Endodermal cell (in vitro differentiated cells): Measurements from ENCODE around the gene CLDN9. TPM values are rescaled to one million over a fixed set of nuclear protein-coding genes. Genes with fewer than 3 reads are reported as not detected.

Experiments
- DNase-seq: peaks from one replicate; pipeline ENCODE4 v3.0.0-alpha.2; 2017
- H3K27ac ChIP-seq: 2 replicates; pipeline ENCODE4 v1.5.1; 2013; ENCODE audit warnings: mild to moderate bottlenecking, low read depth, low read length, moderate library complexity
- H3K27me3 ChIP-seq: 2 replicates; pipeline ENCODE4 v1.6.1; 2013; ENCODE audit warnings: mild to moderate bottlenecking, low read length, moderate library complexity; ENCODE audit not compliant: insufficient read depth, control insufficient read depth, poor library complexity, severe bottlenecking
- H3K36me3 ChIP-seq: 2 replicates; pipeline ENCODE4 v1.7.0; 2013; ENCODE audit warnings: mild to moderate bottlenecking, low read length, moderate library complexity; ENCODE audit not compliant: control insufficient read depth, insufficient read depth
- H3K4me1 ChIP-seq: one replicate; pipeline ENCODE4 v1.7.0; 2013; ENCODE audit warnings: low read length; ENCODE audit not compliant: control insufficient read depth, insufficient read depth
- H3K4me3 ChIP-seq: 2 replicates; pipeline ENCODE4 v1.5.1; 2013; ENCODE audit warnings: mild to moderate bottlenecking, low read length, moderate library complexity
- H3K9ac ChIP-seq: 2 replicates; pipeline ENCODE4 v1.6.1; 2013; ENCODE audit warnings: mild to moderate bottlenecking, low read length, moderate library complexity; ENCODE audit not compliant: poor library complexity, severe bottlenecking; ENCODE audit errors: extremely low read depth
- H3K9me3 ChIP-seq: 2 replicates; pipeline ENCODE4 v1.6.1; 2013; ENCODE audit warnings: mild to moderate bottlenecking, low read length, moderate library complexity; ENCODE audit not compliant: control insufficient read depth
- H3K27ac Mint-ChIP-seq: 2 replicates; pipeline ENCODE4 v1.8.0; 2020; ENCODE audit warnings: mixed read lengths
- H3K27me3 Mint-ChIP-seq: 2 replicates; pipeline ENCODE4 v1.8.0; 2021; ENCODE audit warnings: mild to moderate bottlenecking, mixed read lengths; ENCODE audit not compliant: insufficient read depth
- H3K36me3 Mint-ChIP-seq: 2 replicates; pipeline ENCODE4 v1.8.0; 2020; ENCODE audit warnings: low read depth, mixed read lengths
- H3K4me1 Mint-ChIP-seq: 2 replicates; pipeline ENCODE4 v1.8.0; 2020; ENCODE audit warnings: mixed read lengths
- H3K4me3 Mint-ChIP-seq: 2 replicates; pipeline ENCODE4 v1.8.0; 2020; ENCODE audit warnings: mild to moderate bottlenecking, moderate library complexity, mixed read lengths
- H3K9me3 Mint-ChIP-seq: 2 replicates; pipeline ENCODE4 v1.8.0; 2020; ENCODE audit warnings: mild to moderate bottlenecking, mixed read lengths
- WGBS, 2 experiments: methylation state at CpG; one replicate each; pipeline versions ENCODE4 v1.1.5 to v1.1.7; 2013; ENCODE audit warnings: missing lambda C conversion rate in 2 of 2, mixed read lengths in 1 of 2; ENCODE audit not compliant: insufficient coverage in 1 of 2, insufficient read length in 1 of 2; 5-methylcytosine and 5-hydroxymethylcytosine counted together
- total RNA-seq, 2 donors: library from RNA; stranded (reverse); fragmentation: NEBNext Ultra II Directional in 1 of 2; extraction: Animal tissue kit (Norgen Biotek cat#: 25700) in 1 of 2; gene quantifications; 2 replicates in 1 of 2; 3 replicates in 1 of 2; pipeline ENCODE4 v1.2.1, GENCODE V29; 2021
- TF ChIP-seq, protein P1 (sequence below): fragments of 200-600 bp; sonication (generic); conservative IDR thresholded peaks from 2 replicates; pipeline ENCODE4 v1.5.0; 2021; ENCODE audit warnings: antibody characterized with exemption, mild to moderate bottlenecking

Gene CLDN9
- total RNA-seq, 2 donors from 2014 or later: 0.18 TPM; not detected in 1

DNA sequence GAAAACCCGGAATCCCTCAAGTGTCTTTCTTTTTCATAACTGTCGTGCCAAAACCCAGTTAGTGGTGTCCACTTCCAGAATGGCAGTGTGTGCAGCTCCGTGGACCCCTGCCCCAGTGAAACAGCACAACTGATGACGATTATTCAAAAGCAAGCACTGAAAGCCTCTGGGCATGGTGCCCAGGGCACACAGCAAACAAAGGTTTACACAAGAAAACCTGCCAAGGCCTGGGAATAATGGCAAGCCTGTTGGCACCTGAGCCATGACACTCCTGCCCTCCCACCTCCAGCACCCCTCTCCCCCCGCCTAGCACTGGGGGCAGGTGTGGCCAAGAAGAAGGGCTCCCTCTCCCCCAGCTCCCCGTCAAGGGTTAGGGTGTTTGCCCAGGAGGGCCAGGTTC, 35.3 kb upstream of the CLDN9 start:
- H3K27ac Mint-ChIP-seq: no peak overlapping the region

DNA sequence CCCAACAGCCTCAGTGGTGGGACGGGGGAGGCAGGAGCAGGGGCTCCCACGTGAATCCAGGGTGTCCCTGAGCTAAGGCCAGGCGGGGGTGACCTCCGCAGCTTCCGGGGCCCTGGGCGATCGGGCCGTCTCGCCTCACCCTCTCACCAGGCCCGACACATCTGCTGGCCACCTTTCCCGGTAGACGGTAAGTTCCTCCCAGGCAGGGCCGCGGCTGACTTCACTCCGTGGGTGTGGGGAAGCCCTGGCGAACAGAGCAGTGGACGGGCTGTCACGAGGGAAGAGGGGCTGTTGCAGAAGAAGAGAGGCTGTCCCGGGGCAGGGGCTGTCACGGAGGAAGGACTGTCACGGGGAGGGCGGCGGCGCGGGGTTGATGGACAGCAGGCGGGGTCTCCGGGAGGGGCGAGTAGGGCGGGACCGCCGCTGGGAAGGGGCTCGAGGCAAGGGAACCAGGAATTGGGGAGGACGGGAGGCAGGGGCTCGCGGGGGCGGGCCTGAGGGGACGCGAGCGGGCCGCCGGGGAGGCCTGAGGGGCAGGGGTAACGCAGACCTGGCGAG, 33.0 kb upstream of the CLDN9 start:
- Histone ChIP-seq H3K4me1 (peaks cover 3% of the 10 kb centered on the region), H3K36me3 (peaks cover 29% of the 10 kb centered on the region), H3K9me3 (no peaks in the 10 kb centered on the region), H3K27ac (no peak overlapping the region), H3K27me3 (no peaks in the 10 kb centered on the region), H3K4me3 (peak overlapping the region; percentile 85), H3K9ac (peak overlapping the region; percentile 67)
- peaks cover 25% of the 10 kb centered on the region for H3K4me1 Mint-ChIP-seq
- H3K36me3 Mint-ChIP-seq: peaks cover 6% of the 10 kb centered on the region
- TF ChIP-seq, protein P1, sequence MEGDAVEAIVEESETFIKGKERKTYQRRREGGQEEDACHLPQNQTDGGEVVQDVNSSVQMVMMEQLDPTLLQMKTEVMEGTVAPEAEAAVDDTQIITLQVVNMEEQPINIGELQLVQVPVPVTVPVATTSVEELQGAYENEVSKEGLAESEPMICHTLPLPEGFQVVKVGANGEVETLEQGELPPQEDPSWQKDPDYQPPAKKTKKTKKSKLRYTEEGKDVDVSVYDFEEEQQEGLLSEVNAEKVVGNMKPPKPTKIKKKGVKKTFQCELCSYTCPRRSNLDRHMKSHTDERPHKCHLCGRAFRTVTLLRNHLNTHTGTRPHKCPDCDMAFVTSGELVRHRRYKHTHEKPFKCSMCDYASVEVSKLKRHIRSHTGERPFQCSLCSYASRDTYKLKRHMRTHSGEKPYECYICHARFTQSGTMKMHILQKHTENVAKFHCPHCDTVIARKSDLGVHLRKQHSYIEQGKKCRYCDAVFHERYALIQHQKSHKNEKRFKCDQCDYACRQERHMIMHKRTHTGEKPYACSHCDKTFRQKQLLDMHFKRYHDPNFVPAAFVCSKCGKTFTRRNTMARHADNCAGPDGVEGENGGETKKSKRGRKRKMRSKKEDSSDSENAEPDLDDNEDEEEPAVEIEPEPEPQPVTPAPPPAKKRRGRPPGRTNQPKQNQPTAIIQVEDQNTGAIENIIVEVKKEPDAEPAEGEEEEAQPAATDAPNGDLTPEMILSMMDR: no peak
- no peaks in the 10 kb centered on the region for H3K9me3 Mint-ChIP-seq
- no peaks in the 10 kb centered on the region for H3K27me3 Mint-ChIP-seq
- H3K27ac Mint-ChIP-seq: peak overlapping the region; percentile 87
- peak overlapping the region; percentile 77 for H3K4me3 Mint-ChIP-seq
- peak; percentile 83 for DNase-seq
- WGBS, 2 experiments: 9 to 19% methylated on average over 8 to 43 of the region's 43 CpGs

More for the DNA sequence above, 35.3 kb upstream of the CLDN9 start:
- no peak overlapping the region for H3K4me3 ChIP-seq
- no peaks in the 10 kb centered on the region for H3K27me3 ChIP-seq
- no peak for DNase-seq
- H3K27ac ChIP-seq: no peak overlapping the region
- WGBS, 2 experiments: 93 to 95% methylated on average over 5 to 6 of the region's 6 CpGs
- Mint-ChIP-seq H3K4me1 (peaks cover 19% of the 10 kb centered on the region), H3K9me3 (no peaks in the 10 kb centered on the region), H3K4me3 (no peak overlapping the region), H3K36me3 (peaks cover 10% of the 10 kb centered on the region), H3K27me3 (no peaks in the 10 kb centered on the region)
- peaks cover 3% of the 10 kb centered on the region for H3K4me1 ChIP-seq
- no peak overlapping the region for H3K9ac ChIP-seq
- TF ChIP-seq, protein P1: no peak
- H3K9me3 ChIP-seq: no peaks in the 10 kb centered on the region
- H3K36me3 ChIP-seq: peaks cover 29% of the 10 kb centered on the region

DNA sequence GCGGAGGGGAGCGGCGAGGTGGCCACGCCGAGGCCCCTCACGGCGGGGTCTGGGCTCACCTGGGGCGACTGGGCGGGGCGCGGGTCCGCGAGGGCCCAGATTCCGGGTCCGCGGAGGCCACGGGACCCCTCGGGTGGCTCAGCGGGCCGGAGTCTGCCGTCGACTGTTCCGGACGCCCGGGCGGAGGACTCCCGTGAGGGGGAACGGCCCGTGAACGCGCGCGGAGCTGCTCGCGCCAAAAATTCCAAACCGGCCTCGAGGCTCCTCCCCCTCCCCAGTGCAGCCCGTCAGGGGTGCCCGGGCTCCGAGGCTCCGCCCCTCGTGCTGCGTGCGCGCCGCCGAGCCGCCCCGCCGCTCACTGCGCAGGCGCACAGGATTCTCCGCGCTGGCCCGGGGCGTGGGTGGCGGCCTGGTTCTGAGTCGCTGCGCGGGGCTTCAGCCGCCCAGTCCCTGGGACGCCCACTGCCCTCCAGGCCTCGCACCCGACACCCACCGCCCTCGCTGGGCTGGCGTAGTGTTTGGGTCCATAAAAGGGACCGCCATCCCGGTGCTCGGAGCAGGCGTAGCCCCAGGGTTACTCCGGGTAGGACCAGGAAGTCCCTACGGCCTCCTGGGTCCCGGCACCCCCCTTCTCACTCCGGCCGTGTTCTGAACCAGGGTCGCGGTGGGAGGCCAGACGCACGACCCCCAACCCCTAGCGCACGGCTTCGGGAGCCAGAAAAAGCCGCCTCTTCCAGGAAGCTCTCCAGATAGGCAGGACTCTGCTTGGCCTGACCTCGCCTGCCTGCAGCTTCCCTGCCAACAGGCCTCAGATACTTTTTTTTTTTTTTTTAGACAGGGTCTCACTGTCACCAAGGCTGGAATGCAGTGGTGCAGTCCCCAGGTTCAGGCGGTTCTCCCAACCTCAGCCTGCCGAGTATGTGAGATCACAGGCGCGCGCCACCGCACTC, 32.2 kb upstream of the CLDN9 start, which contains the start of gene PKMYT1:
Gene PKMYT1 (minus strand): TSS at position 220 of the 950 bp plus-strand sequence. CDS start 789 bp downstream, outside the sequence.
- DNase-seq: peak; percentile 95
- peaks cover 25% of the 10 kb centered on the region for H3K4me1 Mint-ChIP-seq
- WGBS, 2 experiments: 4 to 11% methylated on average over 45 to 91 of the region's 91 CpGs
- Histone ChIP-seq H3K27ac (peak within 1 kb of the TSS; percentile 29), H3K36me3 (peaks cover 24% of the 10 kb centered on the region), H3K9ac (peak within 1 kb of the TSS; percentile 67), H3K4me3 (peak within 1 kb of the TSS; percentile 85), H3K9me3 (no peaks in the 10 kb centered on the region), H3K4me1 (peaks cover 3% of the 10 kb centered on the region), H3K27me3 (no peaks in the 10 kb centered on the region)
- no peaks in the 10 kb centered on the region for H3K9me3 Mint-ChIP-seq
- H3K4me3 Mint-ChIP-seq: peak within 1 kb of the TSS; percentile 77
- H3K36me3 Mint-ChIP-seq: peaks cover 6% of the 10 kb centered on the region
- peak within 1 kb of the TSS; percentile 93 for H3K27ac Mint-ChIP-seq
- H3K27me3 Mint-ChIP-seq: no peaks in the 10 kb centered on the region
- TF ChIP-seq, protein P1: no peak
